Skeletal muscle tissue (tissue), 4 donors: ENCODE results near the gene CEP83. TPM values are rescaled to one million over a fixed set of nuclear protein-coding genes. Genes with fewer than 3 reads are reported as not detected.

Experiments used
- H3K27ac ChIP-seq: one replicate; pipeline ENCODE4 v1.7.0; 2013; ENCODE audit warnings: mild to moderate bottlenecking, low read depth, low read length, inconsistent platforms
- H3K27me3 ChIP-seq, 3 donors: one replicate each; pipeline ENCODE4 v1.7.0; 2013; ENCODE audit warnings: low read length in 3 of 3; ENCODE audit not compliant: control insufficient read depth in 3 of 3, insufficient read depth in 3 of 3
- H3K36me3 ChIP-seq, 3 donors: one replicate each; pipeline ENCODE4 v1.7.0; 2013; ENCODE audit warnings: low read length in 3 of 3; ENCODE audit not compliant: control insufficient read depth in 3 of 3, insufficient read depth in 3 of 3
- H3K4me1 ChIP-seq, 3 donors: one replicate each; pipeline ENCODE4 v1.7.0; 2013; ENCODE audit warnings: low read length in 3 of 3, mild to moderate bottlenecking in 3 of 3; ENCODE audit not compliant: control insufficient read depth in 3 of 3, insufficient read depth in 3 of 3
- H3K4me3 ChIP-seq, 3 donors: one replicate each; pipeline ENCODE4 v1.7.0; 2013; ENCODE audit warnings: low read length in 3 of 3
- H3K9ac ChIP-seq, 3 donors: one replicate each; pipeline ENCODE4 v1.7.0; 2013; ENCODE audit warnings: low read length in 3 of 3, mild to moderate bottlenecking in 3 of 3, moderate library complexity in 2 of 3, low read depth in 1 of 3
- H3K9me3 ChIP-seq, 3 donors: one replicate each; pipeline ENCODE4 v1.7.0; 2013; ENCODE audit warnings: low read length in 3 of 3; ENCODE audit not compliant: control insufficient read depth in 3 of 3
- total RNA-seq: library from RNA; depleted of rRNA; stranded (reverse); fragments of >200 nt; gene quantifications from one replicate; pipeline ENCODE4 v1.2.3, GENCODE V29; 2014
- donor health status: Osteomylitis.

The CEP83 gene
- total RNA-seq, 1 donor from 2014 or later: 10.4 TPM

DNA sequence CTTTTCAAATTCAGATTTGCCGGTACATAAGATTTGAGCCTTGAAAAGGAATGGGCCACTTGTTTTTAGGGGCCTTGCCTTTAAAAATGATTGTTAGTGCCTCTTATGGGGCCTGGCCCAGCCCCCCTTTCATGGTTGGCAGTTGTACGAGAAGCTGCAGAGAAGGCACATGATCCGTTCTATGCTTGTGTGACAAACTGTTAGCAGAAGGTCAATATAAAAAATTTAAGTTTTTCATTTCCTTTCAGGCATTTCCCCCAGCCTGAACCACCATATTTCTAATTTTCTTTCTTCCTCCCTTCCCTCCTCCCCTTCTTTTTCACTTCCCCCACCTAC is 192.2 kb downstream of the CEP83 start:
- peak overlapping the region; percentile 54 for H3K27ac ChIP-seq
- no peaks in the 10 kb centered on the region for H3K36me3 ChIP-seq
- H3K4me1 ChIP-seq: peaks cover 22 to 27% (median 25%) of the 10 kb centered on the region in 3 donors

GRCh38 chr12:94266796-94267536 is 192.7 kb downstream of the CEP83 start:
- H3K4me1 ChIP-seq: peaks cover 27 to 33% (median 29%) of the 10 kb centered on the region in 3 donors
- H3K36me3 ChIP-seq: no peaks in the 10 kb centered on the region
- no peaks in the 10 kb centered on the region for H3K9me3 ChIP-seq
- H3K9ac ChIP-seq: no peak overlapping the region
- peak overlapping the region; percentile 56 for H3K27ac ChIP-seq
- H3K27me3 ChIP-seq: no peaks in the 10 kb centered on the region
- H3K4me3 ChIP-seq: no peak overlapping the region

More for the DNA sequence above, 192.2 kb downstream of the CEP83 start:
- no peak overlapping the region for H3K4me3 ChIP-seq
- H3K9ac ChIP-seq: no peak overlapping the region
- no peaks in the 10 kb centered on the region for H3K9me3 ChIP-seq
- H3K27me3 ChIP-seq: no peaks in the 10 kb centered on the region

- Histone ChIP-seq H3K9me3 (no peaks in the 10 kb centered on the region), H3K9ac (no peak overlapping the region), H3K27ac (peak overlapping the region; percentile 56), H3K36me3 (no peaks in the 10 kb centered on the region), H3K27me3 (no peaks in the 10 kb centered on the region), H3K4me1 (peaks cover 29 to 39% (median 32%) of the 10 kb centered on the region in 3 donors), H3K4me3 (no peak overlapping the region)
Observed at GRCh38 chr12:94265966-94266745, 193.5 kb downstream of the CEP83 start.

DNA sequence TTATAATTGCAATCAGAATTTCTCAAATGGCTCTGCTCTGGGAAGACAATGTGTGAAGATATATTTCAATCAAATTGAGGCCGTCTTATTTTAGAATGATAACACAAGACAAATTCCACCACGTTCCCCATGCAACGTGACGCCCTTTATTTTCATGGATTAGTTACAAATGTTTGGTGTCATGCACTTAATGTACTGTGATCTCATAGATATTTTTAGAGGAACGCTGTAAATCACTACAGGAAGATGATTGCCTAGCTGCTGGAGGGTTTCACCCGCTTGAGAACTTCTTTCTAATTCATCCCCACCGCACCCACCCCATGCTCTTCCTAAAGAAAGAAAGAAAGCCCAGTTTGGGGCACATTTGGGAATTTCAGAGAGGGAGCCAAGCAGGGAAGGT is 194.1 kb downstream of the CEP83 start:
- Histone ChIP-seq H3K27ac (peak overlapping the region; percentile 56), H3K4me1 (peaks cover 32 to 44% (median 32%) of the 10 kb centered on the region in 3 donors), H3K36me3 (no peaks in the 10 kb centered on the region), H3K9ac (no peak overlapping the region), H3K9me3 (no peaks in the 10 kb centered on the region), H3K4me3 (no peak overlapping the region), H3K27me3 (no peaks in the 10 kb centered on the region)

DNA sequence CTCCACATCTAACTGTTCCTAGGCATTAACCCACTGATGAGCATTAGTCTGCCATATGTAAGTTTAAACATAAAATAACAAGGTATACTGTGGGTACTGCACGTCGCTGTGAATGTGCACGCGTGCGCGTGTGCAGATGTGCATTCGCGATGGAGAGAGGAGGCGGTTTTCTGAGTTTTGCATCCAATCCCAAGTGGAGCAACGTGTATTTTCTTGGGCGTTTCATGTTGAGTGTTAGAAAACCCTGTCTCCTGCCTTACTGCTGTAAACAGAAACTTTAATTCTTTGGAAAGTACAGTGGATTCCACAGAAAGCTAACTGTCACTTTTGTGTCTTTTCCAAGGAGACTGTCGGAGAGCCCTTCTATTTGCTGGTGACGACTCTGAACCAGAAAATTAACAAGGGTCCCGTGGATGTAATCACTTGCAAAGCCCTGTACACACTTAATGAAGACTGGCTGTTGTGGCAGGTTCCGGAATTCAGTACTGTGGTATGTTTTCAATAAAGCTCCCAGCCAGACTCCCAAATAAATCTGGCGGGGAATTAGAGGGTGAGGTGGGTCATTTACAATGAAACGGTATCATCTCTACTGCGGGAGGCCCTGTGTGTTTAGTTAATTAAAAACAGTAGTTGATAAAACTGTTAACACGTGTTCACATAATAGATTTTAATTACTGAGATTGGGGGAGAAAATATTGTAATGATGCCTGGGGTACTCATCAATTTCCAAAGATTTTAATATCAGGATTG is 194.8 kb downstream of the CEP83 start:
- H3K4me1 ChIP-seq: peaks cover 32 to 46% (median 34%) of the 10 kb centered on the region in 3 donors
- H3K36me3 ChIP-seq: no peaks in the 10 kb centered on the region
- no peak overlapping the region for H3K4me3 ChIP-seq
- peak overlapping the region; percentile 56 for H3K27ac ChIP-seq
- H3K9ac ChIP-seq: no peak overlapping the region
- H3K27me3 ChIP-seq: no peaks in the 10 kb centered on the region
- no peaks in the 10 kb centered on the region for H3K9me3 ChIP-seq

- Histone ChIP-seq H3K9ac (no peak overlapping the region), H3K4me3 (no peak overlapping the region), H3K4me1 (peaks cover 32 to 46% (median 34%) of the 10 kb centered on the region in 3 donors), H3K27me3 (no peaks in the 10 kb centered on the region), H3K9me3 (no peaks in the 10 kb centered on the region), H3K27ac (peak overlapping the region; percentile 92), H3K36me3 (no peaks in the 10 kb centered on the region)
Observed at GRCh38 chr12:94263905-94264561, 195.6 kb downstream of the CEP83 start.

DNA sequence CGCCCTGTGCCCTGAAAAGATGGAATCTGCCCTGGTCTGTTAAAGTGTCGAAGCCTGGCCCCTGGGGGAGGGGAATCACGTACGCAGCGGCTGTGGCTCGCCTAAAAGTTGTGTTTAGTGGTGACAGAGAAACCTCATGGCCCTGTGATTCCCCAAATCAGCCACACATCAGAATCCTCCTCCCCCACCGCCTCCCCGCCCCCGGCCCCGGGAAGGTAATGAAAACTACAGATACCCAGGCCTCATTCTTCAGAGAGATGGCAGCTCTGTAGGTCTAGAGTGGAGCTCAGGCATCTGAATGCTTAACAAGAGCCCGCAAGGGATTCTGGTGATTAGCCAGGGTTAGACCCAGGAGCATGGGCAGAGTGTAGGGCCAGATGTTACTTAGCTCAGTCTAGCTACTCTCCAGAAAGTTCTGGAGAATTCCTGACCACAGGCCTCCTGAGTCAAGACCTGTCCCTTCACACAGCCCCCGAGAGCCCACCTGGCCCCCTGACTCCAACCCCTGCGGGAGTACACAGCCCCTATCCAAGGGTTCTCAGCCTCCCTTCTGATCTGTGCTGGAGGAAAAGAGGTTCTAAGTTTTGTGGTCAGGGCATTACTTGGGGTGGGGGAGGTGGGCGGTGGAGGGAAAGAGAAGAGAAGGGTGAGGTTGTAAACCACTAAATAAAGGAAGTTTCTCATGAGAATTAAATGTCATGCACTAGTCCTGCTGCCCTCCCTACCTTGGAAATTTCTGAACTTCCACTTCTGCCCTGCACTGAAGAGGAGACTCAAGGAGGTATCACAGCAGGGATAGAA is 196.5 kb downstream of the CEP83 start:
- Histone ChIP-seq H3K9ac (peak overlapping the region; percentile 81 to 84 (median 84)), H3K4me3 (peak overlapping the region; percentile 65 to 88 (median 78)), H3K4me1 (peaks cover 32 to 46% (median 34%) of the 10 kb centered on the region in 3 donors), H3K36me3 (no peaks in the 10 kb centered on the region), H3K27me3 (no peaks in the 10 kb centered on the region), H3K27ac (peak overlapping the region; percentile 92), H3K9me3 (no peaks in the 10 kb centered on the region)

GRCh38 chr12:94262228-94263010 is 197.2 kb downstream of the CEP83 start:
- peaks cover 32 to 46% (median 34%) of the 10 kb centered on the region in 3 donors for H3K4me1 ChIP-seq
- H3K36me3 ChIP-seq: no peaks in the 10 kb centered on the region
- H3K9ac ChIP-seq: peak overlapping the region; percentile 81 to 84 (median 84)
- peak overlapping the region; percentile 92 for H3K27ac ChIP-seq
- H3K9me3 ChIP-seq: no peaks in the 10 kb centered on the region
- H3K4me3 ChIP-seq: peak overlapping the region; percentile 65 to 88 (median 78)
- no peaks in the 10 kb centered on the region for H3K27me3 ChIP-seq
